H9 (cell line): Measurements from ENCODE around the gene SPATA3. TPM values are rescaled to one million over a fixed set of nuclear protein-coding genes. Genes with fewer than 3 reads are reported as not detected.
A peak's percentile ranks its signal among the peaks of the same experiment; 100 is the strongest.

Source experiments
- DNase-seq: peaks from one replicate; pipeline ENCODE4 v3.0.0-alpha.2; 2017
- H2AFZ ChIP-seq: one replicate; pipeline ENCODE4 v1.6.1; 2013; ENCODE audit warnings: mild to moderate bottlenecking, low read length, control low read depth, moderate library complexity
- H2AK5ac ChIP-seq: 2 replicates; pipeline ENCODE4 v1.6.1; 2013; ENCODE audit warnings: low read length, control low read depth, mixed read lengths; ENCODE audit not compliant: insufficient read length
- H2BK120ac ChIP-seq: one replicate; pipeline ENCODE4 v1.6.1; 2013; ENCODE audit warnings: low read depth, mild to moderate bottlenecking, low read length, control low read depth, inconsistent platforms; ENCODE audit not compliant: poor library complexity, severe bottlenecking
- H2BK12ac ChIP-seq: 2 replicates; pipeline ENCODE4 v1.6.1; 2013; ENCODE audit warnings: low read length, control low read depth, mixed read lengths, low read depth; ENCODE audit not compliant: insufficient read length
- H2BK15ac ChIP-seq: 2 replicates; pipeline ENCODE4 v1.6.1; 2013; ENCODE audit warnings: low read depth, low read length, control low read depth
- H2BK20ac ChIP-seq: one replicate; pipeline ENCODE4 v1.6.1; 2013; ENCODE audit warnings: low read depth, mild to moderate bottlenecking, low read length, control low read depth, inconsistent platforms; ENCODE audit not compliant: poor library complexity, severe bottlenecking
- H2BK5ac ChIP-seq: 2 replicates; pipeline ENCODE4 v1.6.1; 2013; ENCODE audit warnings: low read length, control low read depth, mixed read lengths; ENCODE audit not compliant: insufficient read length
- H3K14ac ChIP-seq: 2 replicates; pipeline ENCODE4 v1.6.1; 2013; ENCODE audit warnings: low read length, control low read depth; ENCODE audit not compliant: insufficient read depth
- H3K18ac ChIP-seq: 2 replicates; pipeline ENCODE4 v1.6.1; 2013; ENCODE audit warnings: low read depth, mild to moderate bottlenecking, mixed read lengths, low read length, control low read depth; ENCODE audit not compliant: insufficient read length
- H3K23ac ChIP-seq: 2 replicates; pipeline ENCODE4 v1.6.1; 2013; ENCODE audit warnings: low read length, control low read depth, mixed read lengths, low read depth; ENCODE audit not compliant: insufficient read length
- H3K23me2 ChIP-seq: 2 replicates; pipeline ENCODE4 v1.6.1; 2013; ENCODE audit warnings: low read depth, mild to moderate bottlenecking, mixed read lengths, low read length, control low read depth; ENCODE audit not compliant: insufficient read length, poor library complexity, severe bottlenecking
- H3K27ac ChIP-seq: 2 replicates; pipeline ENCODE4 v1.5.1; 2013; ENCODE audit warnings: low read length, control low read depth, mixed read lengths, low read depth; ENCODE audit not compliant: insufficient read length
- H3K27me3 ChIP-seq: 2 replicates; pipeline ENCODE4 v1.6.1; 2013; ENCODE audit warnings: low read length, control low read depth, inconsistent platforms; ENCODE audit not compliant: insufficient read depth
- H3K4ac ChIP-seq: 2 replicates; pipeline ENCODE4 v1.6.1; 2013; ENCODE audit warnings: low read depth, mild to moderate bottlenecking, control low read depth, inconsistent platforms, low read length, moderate library complexity
- H3K4me1 ChIP-seq: 2 replicates; pipeline ENCODE4 v1.6.1; 2013; ENCODE audit warnings: low read length, control low read depth, inconsistent platforms; ENCODE audit not compliant: insufficient read depth
- H3K4me2 ChIP-seq: 2 replicates; pipeline ENCODE4 v1.6.1; 2013; ENCODE audit warnings: low read length, control low read depth, mixed read lengths; ENCODE audit not compliant: insufficient read length, insufficient read depth
- H3K56ac ChIP-seq: 2 replicates; pipeline ENCODE4 v1.6.1; 2013; ENCODE audit warnings: low read depth, mild to moderate bottlenecking, mixed read lengths, low read length, control low read depth; ENCODE audit not compliant: insufficient read length
- H3K79me1 ChIP-seq: 2 replicates; pipeline ENCODE4 v1.6.1; 2013; ENCODE audit warnings: low read depth, mild to moderate bottlenecking, moderate library complexity, low read length, control low read depth, inconsistent platforms; ENCODE audit not compliant: insufficient read depth, poor library complexity, severe bottlenecking
- H3K79me2 ChIP-seq: 2 replicates; pipeline ENCODE4 v1.6.1; 2013; ENCODE audit warnings: low read length, control low read depth, inconsistent platforms; ENCODE audit not compliant: insufficient read depth
- H3K9ac ChIP-seq: 2 replicates; pipeline ENCODE4 v1.6.1; 2013; ENCODE audit warnings: low read length, control low read depth, mixed read lengths; ENCODE audit not compliant: insufficient read length; ENCODE audit errors: extremely low read depth
- H3K9me3 ChIP-seq: one replicate; pipeline ENCODE4 v1.6.1; 2013; ENCODE audit warnings: low read depth, low read length, inconsistent platforms; ENCODE audit not compliant: control insufficient read depth
- H3T11ph ChIP-seq: one replicate; pipeline ENCODE4 v1.6.1; 2013; ENCODE audit warnings: mild to moderate bottlenecking, low read length, control low read depth, inconsistent platforms
- H4K20me1 ChIP-seq: one replicate; pipeline ENCODE4 v1.6.1; 2013; ENCODE audit not compliant: control insufficient read depth, insufficient read length, insufficient read depth
- H4K5ac ChIP-seq: 2 replicates; pipeline ENCODE4 v1.6.1; 2013; ENCODE audit warnings: low read depth, mild to moderate bottlenecking, mixed read lengths, low read length, control low read depth; ENCODE audit not compliant: insufficient read length
- H4K8ac ChIP-seq: replicated peaks from 2 replicates; pipeline ENCODE4 v1.6.1; 2013; ENCODE audit warnings: low read length, control low read depth, mixed read lengths, low read depth; ENCODE audit not compliant: insufficient read length
- H4K91ac ChIP-seq: 2 replicates; pipeline ENCODE4 v1.6.1; 2013; ENCODE audit warnings: low read depth, mild to moderate bottlenecking, moderate library complexity, mixed read lengths, low read length, control low read depth; ENCODE audit not compliant: insufficient read length
- H3K27ac Mint-ChIP-seq, 3 experiments: 2 replicates in 2 of 3; 3 replicates in 1 of 3; pipeline ENCODE4 v1.8.0; 2020 to 2021; ENCODE audit warnings: mixed read lengths in 3 of 3, mild to moderate bottlenecking in 1 of 3, moderate library complexity in 1 of 3
- H3K27me3 Mint-ChIP-seq: 2 replicates; pipeline ENCODE4 v1.8.0; 2021; ENCODE audit warnings: low read depth, mild to moderate bottlenecking, moderate library complexity, mixed read lengths
- H3K36me3 Mint-ChIP-seq, 3 experiments: 2 replicates in 2 of 3; 3 replicates in 1 of 3; pipeline ENCODE4 v1.8.0; 2020 to 2021; ENCODE audit warnings: low read depth in 3 of 3, mixed read lengths in 3 of 3; ENCODE audit not compliant: insufficient read depth in 1 of 3
- H3K4me1 Mint-ChIP-seq, 2 experiments: 2 replicates each; pipeline ENCODE4 v1.8.0; 2020; ENCODE audit warnings: mixed read lengths in 2 of 2
- H3K4me3 Mint-ChIP-seq, 2 experiments: 2 replicates in 1 of 2; 3 replicates in 1 of 2; pipeline ENCODE4 v1.8.0; 2020 to 2021; ENCODE audit warnings: mild to moderate bottlenecking in 2 of 2, mixed read lengths in 2 of 2, moderate library complexity in 1 of 2
- H3K9me3 Mint-ChIP-seq, 2 experiments: 2 replicates in 1 of 2; 3 replicates in 1 of 2; pipeline ENCODE4 v1.8.0; 2020; ENCODE audit warnings: mild to moderate bottlenecking in 2 of 2, mixed read lengths in 2 of 2, moderate library complexity in 1 of 2
- CTCF ChIP-seq: fragments of 200-600 bp; sonication (generic); conservative IDR thresholded peaks from 3 replicates; pipeline ENCODE4 v1.8.0; 2021; ENCODE audit warnings: antibody characterized with exemption, mild to moderate bottlenecking
- total RNA-seq: library from RNA; stranded (reverse); gene quantifications from 2 replicates; pipeline ENCODE4 v1.2.1, GENCODE V29; 2021

SPATA3 gene
- total RNA-seq, 1 experiment from 2014 or later: not detected

DNA sequence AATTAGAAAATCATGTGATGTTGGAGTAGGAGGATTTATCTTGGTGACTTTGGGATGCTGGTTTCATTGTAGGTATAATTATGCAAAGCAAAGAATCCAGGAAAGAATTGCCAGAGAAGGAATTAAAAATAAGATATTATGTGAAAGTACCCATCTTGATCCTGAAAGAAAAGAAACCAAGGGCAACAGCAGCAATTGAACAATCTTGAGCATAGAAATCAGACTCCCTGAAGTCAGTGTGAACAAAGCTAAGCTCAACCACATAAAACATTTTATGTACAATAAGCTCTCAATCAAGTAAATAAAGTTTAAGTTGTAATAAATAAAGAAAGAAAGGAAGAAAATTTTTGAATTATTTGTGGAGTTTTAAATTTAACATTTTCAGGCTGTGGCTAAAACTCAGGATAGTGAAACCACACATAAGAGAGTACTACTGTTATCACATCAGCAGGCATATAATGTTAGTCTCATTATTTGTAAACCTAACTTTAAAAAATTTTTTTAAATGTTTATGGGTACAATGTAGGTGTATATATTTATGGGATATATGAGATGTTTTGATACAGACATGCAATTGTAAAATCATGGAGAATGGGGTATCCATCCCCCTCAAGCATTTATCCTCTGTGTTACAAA, 38.0 kb upstream of the SPATA3 start:
- H3K9ac ChIP-seq: peak overlapping the region; percentile 28
- H2AFZ ChIP-seq: no peak overlapping the region
- H3K4me3 Mint-ChIP-seq: peak overlapping the region; percentile 65 to 77

More for the DNA sequence above, 38.0 kb upstream of the SPATA3 start:
- no peak overlapping the region for H2BK12ac ChIP-seq
- no peaks in the 10 kb centered on the region for H3K4me1 ChIP-seq
- Mint-ChIP-seq H3K4me1 (peaks cover 20 to 29% of the 10 kb centered on the region in 2 experiments), H3K9me3 (peaks cover 2 to 5% of the 10 kb centered on the region in 2 experiments; a peak in 3 of 5 replicates), H3K27me3 (peaks cover 37% of the 10 kb centered on the region), H3K27ac (no peak overlapping the region), H3K36me3 (peaks cover 0 to 11% (median 0%) of the 10 kb centered on the region in 3 experiments; a peak in 2 of 7 replicates)
- DNase-seq: no peak
- peak overlapping the region; percentile 95 for H3K4me2 ChIP-seq
- H3K27me3 ChIP-seq: no peaks in the 10 kb centered on the region; the same call in 1 of the 2 replicates
- no peak overlapping the region for H3K27ac ChIP-seq
- no peak overlapping the region for H3K23ac ChIP-seq
- H3K23me2 ChIP-seq: peaks cover 5% of the 10 kb centered on the region
- no peak overlapping the region for H3K14ac ChIP-seq
- no peak for TF ChIP-seq CTCF
- no peaks in the 10 kb centered on the region for H3K79me1 ChIP-seq
- H4K8ac ChIP-seq: no peak overlapping the region
- no peak overlapping the region for H4K5ac ChIP-seq
- no peaks in the 10 kb centered on the region for H3K79me2 ChIP-seq
- no peaks in the 10 kb centered on the region for H3K9me3 ChIP-seq
- H2BK15ac ChIP-seq: no peak overlapping the region
- no peak overlapping the region for H3K4ac ChIP-seq
- no peak overlapping the region for H2BK5ac ChIP-seq
- no peak overlapping the region for H2AK5ac ChIP-seq
- H4K91ac ChIP-seq: no peak overlapping the region
- no peak overlapping the region for H3T11ph ChIP-seq
- no peak overlapping the region for H2BK20ac ChIP-seq
- H3K56ac ChIP-seq: no peak overlapping the region
- H3K18ac ChIP-seq: no peak overlapping the region
- H2BK120ac ChIP-seq: no peak overlapping the region
- H4K20me1 ChIP-seq: no peaks in the 10 kb centered on the region
